ENCODE data around the gene CBX8. TPM values are rescaled to one million over a fixed set of nuclear protein-coding genes. Genes with fewer than 3 reads are reported as not detected.

The CBX8 gene
- total and polyA plus RNA-seq, 2 of the 13 experiments (the other 11 are each of a cell fraction or from before 2014, with no cell fraction given): 0.34 to 12.6 TPM

- TF ChIP-seq ZSCAN5A (CRISPR knock-in tag; IDR thresholded peaks at IDR 0.05; ENCODE audit: borderline replicate concordance): 0 out of 2 replicates have a peak, but pooled peaks have one; percentile 36
- TF ChIP-seq ZNF563 (CRISPR knock-in tag; IDR thresholded peaks at IDR 0.05): no peak
- no peak for TF ChIP-seq ZNF329 (CRISPR knock-in tag; IDR thresholded peaks at IDR 0.05; ENCODE audit: low read depth)
- peak; percentile 88 for TF ChIP-seq SAP130 (CRISPR knock-in tag; IDR thresholded peaks at IDR 0.05; ENCODE audit: low read depth)
- TF ChIP-seq HNF4G (IDR thresholded peaks at IDR 0.05; ENCODE audit: borderline replicate concordance, low read depth, low read length): peak; percentile 75
- peak; percentile 52 for TF ChIP-seq HNF4G (CRISPR knock-in tag; IDR thresholded peaks at IDR 0.05; ENCODE audit: borderline replicate concordance, low read depth)
- peak; percentile 59; the same call in 1 of the 2 replicates for TF ChIP-seq NFKB2 (CRISPR knock-in tag; IDR thresholded peaks at IDR 0.05; ENCODE audit: borderline replicate concordance)
- TF ChIP-seq ZNF83 (CRISPR knock-in tag; IDR thresholded peaks at IDR 0.05; ENCODE audit: borderline replicate concordance): no peak
- peak; percentile 89 for TF ChIP-seq ZKSCAN8 (CRISPR knock-in tag; IDR thresholded peaks at IDR 0.05; ENCODE audit: borderline replicate concordance)
- TF ChIP-seq TGIF2 (CRISPR knock-in tag; IDR thresholded peaks at IDR 0.05): 0 out of 2 replicates have a peak, but pooled peaks have one; percentile 77
- TF ChIP-seq, protein P1, sequence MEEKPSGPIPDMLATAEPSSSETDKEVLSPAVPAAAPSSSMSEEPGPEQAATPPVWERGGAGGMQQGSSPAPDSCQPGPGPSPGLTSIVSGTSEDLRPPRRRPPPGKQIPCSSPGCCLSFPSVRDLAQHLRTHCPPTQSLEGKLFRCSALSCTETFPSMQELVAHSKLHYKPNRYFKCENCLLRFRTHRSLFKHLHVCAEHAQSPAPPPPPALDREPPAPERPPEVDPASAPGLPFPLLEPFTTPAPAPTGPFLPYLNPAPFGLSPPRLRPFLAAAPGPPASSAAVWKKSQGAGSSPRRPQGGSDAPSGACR (CRISPR knock-in tag; IDR thresholded peaks at IDR 0.05): peak; percentile 74; the same call in 1 of the 2 replicates
- TF ChIP-seq RXRA (CRISPR knock-in tag; IDR thresholded peaks at IDR 0.05): no peak; the same call in 1 of the 2 replicates
- no peak for TF ChIP-seq ZSCAN20 (CRISPR knock-in tag; IDR thresholded peaks at IDR 0.05; ENCODE audit: borderline replicate concordance)
- TF ChIP-seq DZIP1 (CRISPR knock-in tag; IDR thresholded peaks at IDR 0.05): 0 out of 2 replicates have a peak, but pooled peaks have one; percentile 16
- TF ChIP-seq, protein P2, sequence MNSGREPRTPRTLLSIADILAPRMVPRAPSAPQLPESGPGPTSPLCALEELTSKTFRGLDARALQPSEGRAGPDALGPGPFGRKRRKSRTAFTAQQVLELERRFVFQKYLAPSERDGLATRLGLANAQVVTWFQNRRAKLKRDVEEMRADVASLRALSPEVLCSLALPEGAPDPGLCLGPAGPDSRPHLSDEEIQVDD (CRISPR knock-in tag; IDR thresholded peaks at IDR 0.05; ENCODE audit: borderline replicate concordance): no peak
- no peak for TF ChIP-seq E2F2 (CRISPR knock-in tag; IDR thresholded peaks at IDR 0.05; ENCODE audit: borderline replicate concordance)
- no peak for TF ChIP-seq ZNF274 (CRISPR knock-in tag; IDR thresholded peaks at IDR 0.05)
- TF ChIP-seq TBX3 (IDR thresholded peaks at IDR 0.05; ENCODE audit: borderline replicate concordance): no peak
- no peak for TF ChIP-seq EHMT2 (IDR thresholded peaks at IDR 0.05; ENCODE audit: borderline replicate concordance, low read depth, low read length)
- TF ChIP-seq RNF2 (conservative IDR thresholded peaks at IDR 0.05; ENCODE audit: low read depth): no peak
- no peak for TF ChIP-seq ZNF430 (CRISPR knock-in tag; IDR thresholded peaks at IDR 0.05)
Measured at GRCh38 chr17:79821331-79822095, 24.6 kb upstream of the CBX8 start (continued).

Measured in HepG2 (cell line).